ENCODE data around the gene PLA2R1.
"Not testable (repeated sequence)": the region's sequence is repeated elsewhere in the genome, so short reads cannot be mapped to it uniquely, and the experiment has no call there.

PLA2R1 gene

DNA sequence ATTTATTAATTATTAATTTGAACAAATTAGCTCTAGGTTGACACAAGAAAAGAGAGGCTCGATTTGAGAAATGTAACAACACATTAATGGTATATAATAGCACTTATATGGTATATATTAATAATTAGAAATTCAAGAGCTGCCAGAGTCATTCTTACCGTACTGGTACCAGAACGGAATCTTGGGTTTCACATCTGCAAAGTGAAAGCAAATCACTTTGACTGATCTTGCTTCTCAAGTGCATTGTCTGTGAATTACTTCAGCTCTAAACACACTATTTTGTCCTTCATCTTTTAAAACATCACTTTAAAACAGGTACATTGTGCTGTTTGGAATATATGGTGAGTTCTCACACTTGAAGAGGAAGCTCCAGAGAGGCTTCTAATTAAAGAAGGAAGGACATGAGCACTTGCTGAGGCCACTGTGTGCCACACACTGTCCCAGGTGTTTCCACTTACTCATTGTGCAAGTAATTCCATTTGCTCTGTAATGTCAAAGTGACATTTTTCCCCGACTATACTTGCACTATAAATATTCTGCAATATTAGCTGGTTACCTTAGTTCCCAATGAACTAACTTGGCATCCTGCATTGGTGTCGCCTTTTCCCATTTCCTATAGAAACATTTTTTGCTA, 85.8 kb downstream of the PLA2R1 start:
- no peak for DNase-seq

DNA sequence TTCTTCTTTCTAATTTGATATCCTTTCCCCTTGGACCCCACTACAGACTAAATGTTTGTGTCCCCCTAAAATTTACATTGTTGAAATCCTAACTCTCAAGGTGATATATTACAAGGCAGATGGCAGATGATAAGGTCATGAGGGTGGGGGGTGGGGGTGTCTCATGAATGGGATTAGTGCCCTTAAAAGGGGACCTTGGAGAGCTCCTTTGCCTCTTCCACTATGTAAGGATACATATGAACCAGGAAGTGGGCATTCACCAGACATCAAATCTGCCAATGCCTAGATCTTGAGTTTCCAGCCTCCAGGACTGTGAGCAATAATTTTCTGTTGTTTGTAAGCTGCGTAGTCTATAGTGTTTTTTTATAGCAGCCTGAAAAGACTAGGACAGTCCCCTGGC, 89.1 kb downstream of the PLA2R1 start:
- DNase-seq, result no peak

DNA sequence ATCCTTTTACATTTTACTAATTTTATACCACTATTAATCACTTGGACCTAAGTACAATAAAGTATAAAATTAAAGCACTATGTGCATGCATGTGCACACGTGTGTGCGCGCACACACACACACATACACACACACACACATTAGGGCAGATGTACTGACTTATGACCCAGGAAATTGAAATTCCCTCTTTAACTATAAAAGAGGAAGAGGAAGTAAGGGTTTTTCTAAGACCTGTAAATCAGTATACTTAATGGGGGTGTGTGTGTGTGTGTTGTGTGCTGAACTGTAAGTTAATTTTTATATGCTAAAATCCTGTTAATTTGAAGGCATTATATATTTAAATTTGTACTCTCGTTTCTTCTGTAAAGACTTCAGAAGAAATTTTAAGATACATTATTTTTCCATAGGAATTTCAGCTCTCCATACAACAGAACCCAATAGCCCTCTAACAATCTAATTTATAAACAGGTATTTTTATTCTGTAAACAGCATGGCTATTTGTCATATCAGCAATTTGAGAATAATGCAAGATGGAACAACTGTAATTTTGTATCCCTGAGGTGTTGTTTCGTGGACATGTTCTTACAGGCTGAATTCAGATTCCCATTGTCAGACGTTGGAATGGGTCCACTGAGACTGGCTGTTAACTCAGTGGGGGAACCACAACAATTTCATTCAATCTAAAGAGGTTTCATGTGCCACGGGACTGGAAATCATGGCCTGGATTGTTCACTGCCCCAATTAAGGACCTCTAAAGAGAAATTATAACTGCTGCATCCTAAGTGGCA, 90.9 kb downstream of the PLA2R1 start:
- DNase-seq, result no peak

DNA sequence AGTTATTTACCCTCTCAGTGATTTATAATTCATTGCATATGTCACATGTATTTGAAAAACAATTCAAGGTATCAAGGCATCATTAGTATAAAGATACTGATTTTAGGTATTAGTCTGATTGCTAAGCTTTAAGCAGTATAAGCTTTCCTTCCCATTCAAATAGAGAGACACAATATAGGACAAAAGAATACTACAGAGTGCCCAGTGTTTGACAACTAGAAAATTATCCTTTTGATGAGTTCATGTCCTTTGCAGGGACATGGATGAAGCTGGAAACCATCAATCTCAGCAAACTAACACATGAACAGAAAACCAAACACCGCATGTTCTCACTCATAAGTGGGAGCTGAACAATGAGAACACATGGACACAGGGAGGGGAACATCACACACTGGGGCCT, 91.9 kb downstream of the PLA2R1 start:
- DNase-seq, result not testable (repeated sequence)

DNA sequence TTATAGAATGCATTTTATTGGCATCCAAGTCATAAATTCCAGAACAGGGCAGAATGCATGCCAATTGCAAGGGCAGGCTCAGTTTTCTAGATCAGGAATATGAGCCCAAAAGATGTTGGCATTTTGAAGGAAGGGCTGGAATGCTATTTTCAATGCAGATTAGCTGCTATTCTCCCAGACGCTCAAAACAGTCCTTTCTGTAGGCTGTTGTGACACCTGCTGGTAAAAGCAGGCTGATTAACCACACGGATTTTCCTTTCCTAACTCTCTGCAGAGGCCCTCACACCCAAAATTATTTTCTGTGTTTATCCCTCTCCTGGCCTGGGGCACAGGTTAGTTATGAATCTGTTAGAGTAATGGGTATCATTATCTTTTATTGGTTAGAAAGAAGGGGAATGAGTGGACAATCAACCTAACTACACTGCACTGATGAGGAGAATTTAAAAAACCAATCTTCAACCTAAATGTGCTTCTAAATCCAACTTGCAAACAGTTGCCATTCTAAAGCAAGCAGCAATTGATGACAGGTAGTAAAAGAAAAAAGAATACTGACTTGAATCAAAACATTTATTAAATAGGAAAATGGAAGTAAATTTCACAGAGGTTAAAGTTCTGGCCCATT, 94.0 kb downstream of the PLA2R1 start:
- DNase-seq, result no peak

DNA sequence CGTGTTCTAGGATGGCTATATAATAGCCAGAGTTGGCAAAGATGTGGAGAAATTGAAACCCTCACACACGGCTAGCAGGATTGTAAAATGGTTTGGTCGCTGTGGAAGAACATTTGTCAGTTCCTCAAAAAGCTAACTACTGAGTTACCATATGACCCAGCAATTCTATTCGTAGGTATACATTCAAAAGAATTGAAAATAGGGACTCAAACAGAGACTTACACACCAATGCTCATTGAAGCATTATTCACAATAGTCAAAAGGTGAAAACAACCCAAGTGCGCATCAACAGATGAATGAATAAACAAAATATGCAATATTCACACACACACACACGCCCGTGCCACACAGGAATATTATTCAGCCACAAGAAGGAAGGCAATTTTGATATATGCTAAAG, 98.7 kb downstream of the PLA2R1 start:
- no peak for DNase-seq

DNA sequence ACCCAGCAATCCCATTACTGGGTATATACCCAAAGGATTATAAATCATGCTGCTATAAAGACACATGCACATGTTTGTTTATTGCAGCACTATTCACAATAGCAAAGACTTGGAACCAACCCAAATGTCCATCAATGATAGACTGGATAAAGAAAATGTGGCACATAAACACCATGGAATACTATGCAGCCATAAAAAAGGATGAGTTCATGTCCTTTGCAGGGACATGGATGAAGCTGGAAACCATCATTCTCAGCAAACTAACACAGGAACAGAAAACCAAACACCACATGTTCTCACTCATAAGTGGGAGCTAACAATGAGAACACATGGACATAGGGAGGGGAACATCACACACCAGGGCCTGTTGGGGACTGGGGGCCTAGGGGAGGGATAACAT, 99.9 kb downstream of the PLA2R1 start:
- DNase-seq, result not testable (repeated sequence)

DNA sequence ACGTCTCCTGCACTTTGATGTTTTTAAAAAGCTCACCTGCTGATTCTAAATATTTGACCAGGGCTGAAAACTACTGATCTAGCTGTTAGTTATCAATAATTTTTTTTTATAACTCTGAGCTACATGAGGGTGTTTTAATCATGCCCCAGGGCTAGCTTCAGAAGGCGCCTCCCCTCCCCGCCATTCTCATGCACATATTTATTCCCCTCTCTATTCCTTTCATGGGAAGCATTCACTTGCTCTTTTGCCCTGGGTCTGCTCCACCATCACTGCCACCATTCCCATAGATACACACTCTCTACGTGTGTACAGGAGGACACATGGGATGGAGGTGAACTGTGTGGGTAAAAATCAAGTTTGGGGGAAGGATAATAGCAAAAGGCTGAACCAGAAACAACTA, 101.0 kb downstream of the PLA2R1 start:
- no peak for DNase-seq

DNA sequence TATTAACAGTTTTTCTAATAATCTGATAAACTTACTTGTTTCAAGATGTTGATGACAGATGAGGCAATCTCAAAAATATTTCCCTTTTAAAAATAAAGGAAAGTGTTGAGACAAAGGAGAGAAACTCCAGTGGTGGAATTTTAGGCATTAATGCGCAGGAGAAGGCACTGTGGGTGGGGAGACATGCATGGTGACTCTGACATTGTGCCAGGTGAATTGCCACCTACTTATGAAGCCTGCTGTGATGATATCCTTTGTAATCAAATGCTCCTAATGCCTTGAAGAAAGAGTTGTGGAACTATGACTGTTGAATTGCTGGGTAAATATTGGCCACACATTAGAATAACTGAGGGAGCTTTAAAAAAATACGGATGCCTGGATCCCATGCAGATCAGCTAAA, 101.4 kb downstream of the PLA2R1 start:
- DNase-seq, result no peak

DNA sequence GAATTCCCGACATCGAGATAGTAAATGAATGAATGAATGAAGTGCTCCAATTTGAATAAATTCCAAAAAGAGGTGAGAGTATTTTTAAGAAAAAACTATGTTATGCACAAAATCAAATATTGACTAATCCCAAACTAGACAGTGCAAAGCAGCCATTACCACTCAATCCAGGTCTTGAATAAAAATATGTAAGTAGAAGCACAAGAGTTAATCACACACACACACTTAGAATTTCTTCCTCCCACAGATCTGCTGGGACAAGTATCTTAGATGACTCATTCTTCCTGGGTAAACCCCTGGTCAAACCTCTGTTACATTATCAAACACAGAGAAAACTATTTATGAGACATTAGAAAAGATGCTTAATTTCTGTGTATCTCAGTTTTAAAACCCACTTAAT, 102.0 kb downstream of the PLA2R1 start:
- DNase-seq, result no peak

DNA sequence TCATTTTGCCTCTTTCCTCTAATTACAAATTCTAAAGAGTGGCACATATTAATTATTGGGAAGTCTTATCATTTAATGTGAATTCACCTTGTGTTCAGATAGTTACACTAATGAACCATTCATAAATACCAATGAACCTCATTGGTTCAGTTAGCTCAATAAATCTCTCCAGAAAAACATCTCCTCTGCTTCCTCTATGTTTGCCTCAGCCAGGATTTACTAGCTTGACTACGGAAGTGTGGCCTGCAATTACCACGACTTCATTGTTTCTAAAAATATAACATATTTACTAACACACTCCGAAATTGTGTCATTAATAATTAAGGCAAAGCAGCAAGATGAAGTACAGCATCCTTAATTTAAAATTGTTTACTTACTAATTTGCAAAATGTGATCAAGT, 103.3 kb downstream of the PLA2R1 start:
- no peak for DNase-seq

DNA sequence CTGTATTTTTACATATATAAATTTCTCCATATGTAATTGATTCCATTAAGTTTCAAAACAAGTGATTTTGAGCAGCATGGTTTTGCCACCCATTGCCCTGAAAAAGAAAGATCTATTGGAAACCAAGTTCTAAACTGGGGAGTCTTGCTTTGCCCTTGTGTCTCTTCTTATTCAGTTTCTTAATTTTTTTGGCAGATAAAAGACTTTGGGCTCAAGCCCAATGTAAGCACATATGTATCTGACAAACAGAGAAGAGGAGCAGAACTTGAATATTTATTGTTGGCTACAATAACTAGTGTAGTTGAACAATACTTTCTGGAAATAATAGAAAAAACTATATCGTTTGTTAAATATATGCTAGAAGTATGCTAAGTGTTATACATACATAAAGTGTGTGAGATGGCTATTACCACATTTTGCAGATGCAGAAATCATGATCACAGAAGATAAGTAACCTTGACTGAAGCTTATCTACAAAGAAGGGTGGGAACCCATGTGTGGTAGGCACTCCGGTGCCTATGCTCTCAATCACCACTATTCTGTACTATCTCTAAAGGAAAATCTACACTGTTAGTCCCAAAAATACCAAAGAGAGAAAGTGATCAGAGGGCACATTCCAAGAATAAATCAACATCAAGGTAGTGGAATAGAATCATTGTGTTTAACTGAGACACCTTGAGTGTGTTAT, 109.1 kb downstream of the PLA2R1 start:
- no peak for DNase-seq

DNA sequence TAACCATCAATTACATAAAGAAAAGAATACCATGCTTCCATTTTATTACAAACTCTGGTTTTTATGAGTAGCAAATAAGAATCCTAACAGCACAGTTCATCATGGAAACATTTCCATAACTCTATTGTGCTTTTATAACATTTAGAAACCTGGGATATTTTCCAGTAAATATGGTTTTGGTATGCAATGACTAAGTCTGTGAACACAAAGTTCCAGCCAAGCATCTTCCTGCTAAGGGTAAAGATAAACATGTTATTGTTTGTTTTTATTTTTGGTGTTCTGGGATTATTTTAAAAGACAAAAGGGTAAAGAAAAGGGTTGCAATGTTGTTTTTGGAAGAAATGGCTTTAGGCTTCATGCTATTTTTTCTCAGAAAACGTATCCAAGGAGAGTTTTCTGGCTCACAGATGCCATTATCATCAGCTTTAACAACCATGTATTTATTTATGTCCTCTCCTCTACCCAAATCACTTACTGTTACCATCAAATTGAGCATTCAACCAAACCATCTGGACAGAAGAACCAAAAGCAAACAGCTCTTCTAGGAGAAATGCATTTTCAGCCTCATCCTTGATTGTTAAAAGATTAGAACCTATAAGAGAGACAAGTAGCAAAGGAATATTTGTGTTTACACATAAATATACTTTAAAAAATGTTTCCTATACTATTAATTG, 116.0 kb downstream of the PLA2R1 start:
- no peak for DNase-seq

DNA sequence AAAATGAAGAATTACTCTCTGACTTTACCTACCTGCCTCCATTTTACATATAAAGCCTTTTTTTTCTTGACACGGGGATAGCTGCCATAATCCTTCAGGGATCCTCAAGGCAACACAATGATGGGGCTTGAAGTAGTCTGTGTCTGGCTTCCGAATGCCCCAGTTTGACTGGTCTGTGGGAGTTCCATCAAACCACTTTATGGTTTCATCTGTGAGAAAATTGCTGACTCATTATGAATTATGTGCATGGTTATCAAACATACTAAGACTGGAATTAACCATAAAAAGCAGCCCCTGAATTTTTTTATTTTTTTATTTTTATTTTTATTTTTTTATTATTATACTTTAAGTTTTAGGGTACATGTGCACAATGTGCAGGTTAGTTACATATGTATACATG, 117.5 kb downstream of the PLA2R1 start:
- DNase-seq, result no peak

DNA sequence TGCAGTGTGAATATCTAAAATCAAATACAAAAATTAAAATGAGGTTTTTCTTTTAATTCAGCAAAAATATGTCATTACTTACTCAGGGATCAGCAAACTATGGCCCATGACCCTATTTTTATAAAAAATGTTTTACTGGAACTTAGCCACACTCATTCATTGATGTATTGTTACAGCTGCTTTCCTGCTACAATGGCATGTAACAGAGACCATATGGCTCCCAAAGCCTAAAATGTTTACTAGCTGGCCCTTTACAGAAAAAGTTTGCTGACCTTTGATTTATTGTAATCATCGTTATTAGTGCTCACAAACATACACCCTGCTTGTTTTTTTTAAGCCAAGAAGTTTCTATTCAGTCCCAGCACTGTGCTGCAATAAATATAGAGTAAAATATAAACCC, 120.3 kb downstream of the PLA2R1 start:
- DNase-seq, result no peak

DNA sequence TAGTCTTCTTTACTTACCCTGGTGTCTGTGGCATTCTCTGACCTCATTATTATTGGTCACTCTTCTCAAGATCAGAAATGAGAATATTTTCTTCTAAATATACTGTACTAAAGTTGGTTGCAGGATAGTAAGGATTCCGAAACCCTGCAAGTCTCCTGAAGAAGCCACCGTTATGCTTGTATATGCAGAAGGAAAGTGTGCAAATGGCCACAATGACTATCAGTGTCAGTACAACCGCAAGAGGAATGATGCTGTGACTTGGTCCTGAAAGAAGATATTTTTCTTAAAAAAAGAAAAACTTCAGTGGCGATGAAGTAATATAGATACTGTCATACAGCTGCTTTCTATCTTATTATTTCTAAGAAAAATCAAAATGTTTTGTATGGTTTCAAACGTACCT, 120.7 kb downstream of the PLA2R1 start:
- DNase-seq, result no peak

DNA sequence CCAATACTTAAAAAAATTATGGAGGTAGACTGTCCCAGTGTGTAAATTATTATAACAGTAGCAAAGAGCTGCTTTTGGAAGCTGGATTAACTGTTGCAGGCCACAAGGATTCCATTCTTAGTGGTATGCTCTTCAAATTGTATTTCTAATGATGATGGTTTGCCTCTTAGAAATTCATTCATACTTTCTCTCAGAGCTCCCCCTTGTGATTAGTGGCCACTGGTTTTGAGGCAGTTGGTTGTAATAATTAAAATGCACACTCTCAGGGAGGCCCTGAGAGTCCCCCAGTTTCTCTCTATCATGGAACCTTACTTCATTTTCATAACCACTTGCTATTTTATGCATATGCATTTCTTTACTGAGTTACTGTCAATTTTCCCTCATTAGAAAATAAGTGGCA, 122.5 kb downstream of the PLA2R1 start:
- DNase-seq, result no peak

DNA sequence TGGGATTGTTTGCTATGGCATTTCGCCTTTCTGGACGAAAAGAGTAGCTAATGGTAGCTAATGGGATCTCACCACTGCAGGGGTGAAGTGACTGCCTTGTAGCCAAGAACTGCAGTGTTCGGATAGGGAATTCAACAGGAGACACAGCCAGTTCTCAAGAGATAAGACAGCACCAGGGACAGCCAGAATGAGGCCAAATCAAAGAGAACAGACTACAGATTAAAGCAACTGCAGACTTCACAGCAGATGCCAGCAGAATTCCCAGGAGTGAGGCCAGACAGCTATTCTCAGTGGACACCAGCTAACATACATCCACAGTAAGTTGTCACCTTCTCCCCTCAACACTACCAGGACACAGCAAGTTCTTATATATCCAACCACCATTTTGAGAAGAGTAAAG, 124.0 kb downstream of the PLA2R1 start:
- DNase-seq, result no peak

DNA sequence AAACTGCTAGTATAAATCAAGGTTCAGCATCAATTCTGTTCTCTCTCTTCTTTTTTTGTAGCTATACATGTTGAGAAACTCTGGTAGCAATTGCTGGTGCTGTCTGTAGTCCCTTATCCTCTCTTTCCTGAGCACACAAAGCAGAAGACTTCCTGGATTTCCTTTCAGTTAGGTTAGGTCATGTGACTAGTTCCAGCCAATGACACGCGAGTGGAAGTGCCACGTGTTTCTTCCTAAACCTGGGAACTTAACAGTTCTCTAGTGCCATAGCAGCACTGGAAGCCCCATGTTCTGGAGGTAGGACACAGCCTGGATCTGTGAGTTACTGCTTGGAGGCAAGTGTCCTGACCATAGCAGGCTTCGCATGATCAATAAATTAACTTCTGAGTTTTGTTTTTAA, 125.9 kb downstream of the PLA2R1 start:
- no peak for DNase-seq

DNA sequence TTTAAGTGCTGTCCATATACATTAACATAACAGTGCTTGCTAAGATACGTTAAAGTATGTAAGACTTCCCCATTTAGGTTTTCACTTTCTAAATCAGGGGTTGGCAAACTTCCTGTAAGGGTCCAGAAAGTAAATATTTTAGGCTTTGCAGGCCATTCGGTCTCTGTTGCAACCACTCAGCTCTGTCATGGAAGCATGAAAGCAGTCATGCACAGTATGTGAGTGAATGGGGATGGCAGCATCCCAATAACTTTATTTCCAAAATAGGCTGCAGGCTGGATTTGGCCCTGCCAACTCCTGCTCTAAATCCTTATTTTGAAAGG, 128.7 kb downstream of the PLA2R1 start:
- DNase-seq, result no peak

DNA sequence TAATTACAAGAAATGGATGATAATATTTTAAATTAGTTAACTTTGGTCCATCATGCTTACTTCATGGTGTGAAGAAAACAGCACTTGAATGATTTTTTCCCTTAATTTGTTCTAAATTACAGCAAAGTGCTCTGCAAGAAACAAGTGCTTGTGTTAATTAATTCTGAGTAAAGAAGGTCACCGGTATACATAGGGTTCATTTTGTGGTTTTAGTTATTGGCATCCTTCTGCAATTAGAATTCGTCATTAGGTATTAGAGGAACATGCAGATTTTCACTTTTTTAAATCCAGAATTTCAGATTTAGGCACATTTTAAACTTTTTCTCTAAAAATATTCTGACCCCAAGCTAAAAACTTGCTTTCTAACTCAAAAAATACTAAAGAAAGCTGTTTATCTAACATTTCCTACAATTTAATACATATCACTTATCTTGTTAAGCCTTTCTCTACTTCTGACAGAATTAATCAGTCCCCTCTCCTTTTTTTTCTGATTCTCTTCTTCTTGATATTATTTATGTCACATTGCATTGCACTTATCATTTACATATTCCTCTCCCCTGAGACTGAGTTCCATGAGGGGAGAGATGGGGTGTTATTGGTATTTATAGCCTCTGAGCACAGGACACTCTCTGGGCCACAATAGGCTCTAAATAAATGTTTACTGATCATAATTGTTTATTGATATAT, 129.2 kb downstream of the PLA2R1 start:
- no peak for DNase-seq

DNA sequence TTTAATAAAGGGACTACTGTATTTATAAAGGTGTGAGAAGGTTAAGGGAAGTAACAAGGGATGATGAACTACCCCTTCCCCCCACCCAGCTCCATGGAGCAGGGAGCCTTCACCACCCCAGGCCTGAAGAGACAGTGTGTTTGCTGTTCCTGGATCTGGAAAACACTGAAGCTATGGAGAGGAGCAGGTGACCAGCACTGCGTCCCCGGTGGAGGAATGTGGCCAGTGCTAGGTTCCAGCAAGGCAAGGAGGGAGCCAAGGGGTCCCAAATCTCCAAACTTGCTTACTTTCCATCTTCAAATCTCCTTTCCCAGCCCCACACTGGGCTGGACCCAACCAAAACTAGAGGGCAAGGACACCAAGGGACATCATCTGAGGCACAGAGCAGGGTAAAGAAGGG, 135.7 kb downstream of the PLA2R1 start:
- no peak for DNase-seq

DNA sequence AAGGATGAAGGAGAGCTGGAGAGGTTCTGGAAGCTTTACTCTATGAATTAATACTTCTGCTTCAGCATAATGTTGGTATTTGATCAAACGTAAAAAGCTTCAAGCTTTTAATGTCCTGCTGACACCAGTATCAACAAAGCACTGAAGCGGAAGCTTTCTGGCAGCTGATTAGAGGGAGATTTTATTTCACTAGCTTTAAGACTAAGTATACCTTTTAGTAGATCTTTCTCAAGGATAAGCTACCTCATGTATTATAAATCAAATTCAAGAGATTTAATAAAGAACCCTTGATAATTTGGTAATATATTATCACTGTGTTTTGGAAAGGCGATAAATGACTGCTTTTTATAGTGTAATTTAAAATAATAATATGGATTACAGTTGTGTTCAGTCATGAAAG, 136.4 kb downstream of the PLA2R1 start:
- no peak for DNase-seq
